ENCODE data around the gene JCHAIN.

- TF ChIP-seq YY1 (IDR thresholded peaks at IDR 0.05; ENCODE audit: insufficient read depth, insufficient read length) = no peak
- no peak for TF ChIP-seq ZNF274 (IDR thresholded peaks at IDR 0.05; ENCODE audit: low read depth, low read length)
Observed at GRCh38 chr4:70608324-70608723, 58.0 kb downstream of the JCHAIN start.
